Neural cell (in vitro differentiated cells): ENCODE measurements around the gene GPC5. TPM values are rescaled to one million over a fixed set of nuclear protein-coding genes. Genes with fewer than 3 reads are reported as not detected.

ENCODE experiments used
- H2AFZ ChIP-seq: fragments of 200-600, 300-800 bp; sonication (generic), shearing (Covaris generic); 2 replicates; pipeline ENCODE4 v1.6.0; 2014; ENCODE audit warnings: low read depth, mild to moderate bottlenecking, antibody characterized with exemption, low read length, moderate library complexity
- H3F3A ChIP-seq: fragments of 200-600 bp; shearing (Covaris generic); 2 replicates; pipeline ENCODE4 v1.6.1; 2016; ENCODE audit warnings: mild to moderate bottlenecking, moderate library complexity, mixed read lengths, antibody characterized with exemption, low read length; ENCODE audit not compliant: insufficient read depth, poor library complexity, severe bottlenecking
- H3K27ac ChIP-seq: fragments of 200-600, 300-800 bp; sonication (generic), shearing (Covaris generic); 2 replicates; pipeline ENCODE4 v1.5.1; 2014; ENCODE audit warnings: mild to moderate bottlenecking, low read length, moderate library complexity
- H3K27me3 ChIP-seq: fragments of 300-800, 200-600 bp; sonication (generic), shearing (Covaris generic); 2 replicates; pipeline ENCODE4 v1.6.0; 2014; ENCODE audit warnings: mild to moderate bottlenecking, low read depth, low read length, moderate library complexity; ENCODE audit not compliant: insufficient read depth
- H3K36me3 ChIP-seq: fragments of 300-800, 200-600 bp; sonication (generic), shearing (Covaris generic); 2 replicates; pipeline ENCODE4 v1.5.1; 2014; ENCODE audit warnings: mild to moderate bottlenecking, antibody characterized with exemption, low read length, moderate library complexity; ENCODE audit not compliant: insufficient read depth
- H3K4me2 ChIP-seq: fragments of 300-800, 200-600 bp; sonication (generic), shearing (Covaris generic); 2 replicates; pipeline ENCODE4 v1.6.0; 2014; ENCODE audit warnings: mild to moderate bottlenecking, low read length
- H3K4me3 ChIP-seq: fragments of 300-800, 200-600 bp; sonication (generic), shearing (Covaris generic); 2 replicates; pipeline ENCODE4 v1.5.1; 2014; ENCODE audit warnings: mild to moderate bottlenecking, low read length, moderate library complexity
- H3K79me2 ChIP-seq: fragments of 200-600 bp; shearing (Covaris generic); replicated peaks from 2 replicates; pipeline ENCODE4 v1.6.0; 2014; ENCODE audit warnings: mild to moderate bottlenecking, low read length, moderate library complexity; ENCODE audit not compliant: insufficient read depth
- H3K9ac ChIP-seq: fragments of 300-800, 200-600 bp; sonication (generic), shearing (Covaris generic); 2 replicates; pipeline ENCODE4 v1.6.1; 2016; ENCODE audit warnings: mild to moderate bottlenecking, low read length, mixed read lengths
- H3K9me2 ChIP-seq: fragments of 200-600 bp; shearing (Covaris generic); 2 replicates; pipeline ENCODE4 v1.6.1; 2016; ENCODE audit warnings: mild to moderate bottlenecking, low read length, mixed read lengths; ENCODE audit not compliant: insufficient read depth
- H3K9me3 ChIP-seq: fragments of 200-600, 300-800 bp; sonication (generic), shearing (Covaris generic); 2 replicates; pipeline ENCODE4 v1.6.1; 2016; ENCODE audit warnings: mild to moderate bottlenecking, mixed run types, low read length, moderate library complexity, mixed read lengths
- H4K20me1 ChIP-seq: fragments of 200-600 bp; shearing (Covaris generic); 2 replicates; pipeline ENCODE4 v1.6.1; 2016; ENCODE audit warnings: mild to moderate bottlenecking, mixed run types; ENCODE audit not compliant: insufficient read depth
- CTCF ChIP-seq: fragments of 450-650 bp; IDR thresholded peaks from 2 replicates; pipeline ENCODE4 v1.5.1; 2014; ENCODE audit warnings: antibody characterized with exemption, mild to moderate bottlenecking, moderate library complexity; ENCODE audit not compliant: poor library complexity, severe bottlenecking
- EP300 ChIP-seq: fragments of 450-650 bp; conservative IDR thresholded peaks from 2 replicates; pipeline ENCODE4 v1.6.1; 2014; ENCODE audit warnings: antibody characterized with exemption, mild to moderate bottlenecking, moderate library complexity; ENCODE audit not compliant: poor library complexity, severe bottlenecking
- EZH2 ChIP-seq: fragments of 200-600, 300-800 bp; shearing (Covaris generic), sonication (generic); IDR thresholded peaks from 2 replicates; pipeline ENCODE4 v1.6.1; 2014; ENCODE audit warnings: antibody characterized with exemption, low read length, borderline replicate concordance, mild to moderate bottlenecking; ENCODE audit not compliant: insufficient read depth, poor library complexity, severe bottlenecking
- MXI1 ChIP-seq: fragments of 450-650 bp; conservative IDR thresholded peaks from 2 replicates; pipeline ENCODE4 v1.6.1; 2014; ENCODE audit warnings: antibody characterized with exemption, mild to moderate bottlenecking; ENCODE audit not compliant: poor library complexity, severe bottlenecking
- POLR2AphosphoS5 ChIP-seq: IDR thresholded peaks from 2 replicates; pipeline ENCODE4 v1.6.1; 2012
- RAD21 ChIP-seq: fragments of 450-650 bp; conservative IDR thresholded peaks from 2 replicates; pipeline ENCODE4 v1.6.1; 2014; ENCODE audit warnings: antibody characterized with exemption, mild to moderate bottlenecking, moderate library complexity
- SMC3 ChIP-seq: fragments of 450-650 bp; conservative IDR thresholded peaks from 2 replicates; pipeline ENCODE4 v1.6.1; 2014; ENCODE audit warnings: antibody characterized with exemption, mild to moderate bottlenecking, moderate library complexity; ENCODE audit not compliant: poor library complexity
- TAF1 ChIP-seq: IDR thresholded peaks from 2 replicates; pipeline ENCODE4 v1.6.1; 2012; ENCODE audit warnings: low read depth
- polyA plus RNA-seq: library from polyadenylated mRNA; depleted of rRNA; stranded (reverse); fragments of >200 nt; gene quantifications from 2 replicates; pipeline ENCODE4 v1.2.3, GENCODE V29; 2014
- TF ChIP-seq, protein P1 (sequence below): IDR thresholded peaks from 2 replicates; pipeline ENCODE4 v1.6.1; 2012; ENCODE audit warnings: borderline replicate concordance

Gene GPC5
- polyA plus RNA-seq, 1 donor from 2014 or later = 5.0 TPM

DNA sequence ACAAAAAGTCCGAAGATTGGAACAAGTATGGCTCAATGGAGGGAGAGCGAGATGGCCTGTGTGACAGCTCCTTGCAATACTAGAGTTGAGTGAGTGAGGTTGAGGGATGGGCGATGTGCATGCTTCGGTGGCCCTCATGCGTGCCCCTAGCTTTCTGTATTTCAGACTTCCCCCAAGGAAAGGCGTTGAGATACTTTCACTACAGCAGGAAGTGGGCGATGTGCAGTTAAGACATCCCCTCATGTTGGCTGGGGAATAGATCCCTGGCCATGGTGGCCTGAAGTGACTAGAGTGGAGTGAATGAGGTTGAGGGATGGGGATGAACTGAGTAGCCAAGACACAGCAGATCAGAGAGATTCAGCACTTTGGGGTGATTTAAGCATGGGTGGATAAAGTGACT is 1194.3 kb downstream of the GPC5 start:
- no peak overlapping the region for H3K4me3 ChIP-seq
- no peak overlapping the region for H2AFZ ChIP-seq
- TF ChIP-seq SMC3 (no peak), RAD21 (no peak), CTCF (no peak), MXI1 (no peak), TAF1 (no peak), EZH2 (no peak), POLR2AphosphoS5 (no peak), EP300 (no peak)
- TF ChIP-seq, protein P1, sequence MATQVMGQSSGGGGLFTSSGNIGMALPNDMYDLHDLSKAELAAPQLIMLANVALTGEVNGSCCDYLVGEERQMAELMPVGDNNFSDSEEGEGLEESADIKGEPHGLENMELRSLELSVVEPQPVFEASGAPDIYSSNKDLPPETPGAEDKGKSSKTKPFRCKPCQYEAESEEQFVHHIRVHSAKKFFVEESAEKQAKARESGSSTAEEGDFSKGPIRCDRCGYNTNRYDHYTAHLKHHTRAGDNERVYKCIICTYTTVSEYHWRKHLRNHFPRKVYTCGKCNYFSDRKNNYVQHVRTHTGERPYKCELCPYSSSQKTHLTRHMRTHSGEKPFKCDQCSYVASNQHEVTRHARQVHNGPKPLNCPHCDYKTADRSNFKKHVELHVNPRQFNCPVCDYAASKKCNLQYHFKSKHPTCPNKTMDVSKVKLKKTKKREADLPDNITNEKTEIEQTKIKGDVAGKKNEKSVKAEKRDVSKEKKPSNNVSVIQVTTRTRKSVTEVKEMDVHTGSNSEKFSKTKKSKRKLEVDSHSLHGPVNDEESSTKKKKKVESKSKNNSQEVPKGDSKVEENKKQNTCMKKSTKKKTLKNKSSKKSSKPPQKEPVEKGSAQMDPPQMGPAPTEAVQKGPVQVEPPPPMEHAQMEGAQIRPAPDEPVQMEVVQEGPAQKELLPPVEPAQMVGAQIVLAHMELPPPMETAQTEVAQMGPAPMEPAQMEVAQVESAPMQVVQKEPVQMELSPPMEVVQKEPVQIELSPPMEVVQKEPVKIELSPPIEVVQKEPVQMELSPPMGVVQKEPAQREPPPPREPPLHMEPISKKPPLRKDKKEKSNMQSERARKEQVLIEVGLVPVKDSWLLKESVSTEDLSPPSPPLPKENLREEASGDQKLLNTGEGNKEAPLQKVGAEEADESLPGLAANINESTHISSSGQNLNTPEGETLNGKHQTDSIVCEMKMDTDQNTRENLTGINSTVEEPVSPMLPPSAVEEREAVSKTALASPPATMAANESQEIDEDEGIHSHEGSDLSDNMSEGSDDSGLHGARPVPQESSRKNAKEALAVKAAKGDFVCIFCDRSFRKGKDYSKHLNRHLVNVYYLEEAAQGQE = no peak
- H3K9ac ChIP-seq = no peak overlapping the region
- H3K9me3 ChIP-seq = no peaks in the 10 kb centered on the region
- H3K9me2 ChIP-seq = no peaks in the 10 kb centered on the region
- no peaks in the 10 kb centered on the region for H3K79me2 ChIP-seq
- H3K27me3 ChIP-seq = no peaks in the 10 kb centered on the region
- no peak overlapping the region for H3K27ac ChIP-seq
- H3F3A ChIP-seq = no peaks in the 10 kb centered on the region
- H4K20me1 ChIP-seq = no peaks in the 10 kb centered on the region
- no peak overlapping the region for H3K4me2 ChIP-seq
- no peaks in the 10 kb centered on the region for H3K36me3 ChIP-seq

DNA sequence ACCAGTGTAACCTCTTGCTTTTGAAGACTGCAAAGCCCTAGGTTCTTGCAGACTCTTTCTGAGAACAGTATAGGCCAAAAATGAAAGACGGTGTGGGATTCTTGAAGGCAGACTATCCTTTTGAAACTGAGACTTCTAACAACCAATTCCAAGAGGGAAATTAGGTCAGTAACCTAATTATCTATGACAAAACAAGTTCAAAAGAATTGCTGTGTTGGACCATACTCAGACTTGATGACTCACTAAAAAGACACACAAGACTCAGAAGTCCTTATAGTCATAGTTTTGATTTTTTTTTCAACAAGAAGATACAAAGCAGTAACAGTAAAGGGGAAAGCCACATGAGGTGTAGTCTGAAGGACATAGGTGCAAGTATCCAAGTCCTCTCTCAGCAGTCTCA is 1204.1 kb downstream of the GPC5 start:
- no peaks in the 10 kb centered on the region for H3K79me2 ChIP-seq
- no peaks in the 10 kb centered on the region for H3K36me3 ChIP-seq
- H3K9me2 ChIP-seq = no peaks in the 10 kb centered on the region
- H3K9ac ChIP-seq = no peak overlapping the region
- no peak overlapping the region for H3K4me3 ChIP-seq
- H3K4me2 ChIP-seq = no peak overlapping the region
- no peaks in the 10 kb centered on the region for H3F3A ChIP-seq
- H2AFZ ChIP-seq = no peak overlapping the region
- TF ChIP-seq EP300 = no peak
- TF ChIP-seq RAD21 = no peak
- H3K27me3 ChIP-seq = no peaks in the 10 kb centered on the region
- H3K27ac ChIP-seq = no peak overlapping the region
- H4K20me1 ChIP-seq = no peaks in the 10 kb centered on the region
- no peaks in the 10 kb centered on the region for H3K9me3 ChIP-seq

GRCh38 chr13:92609376-92609775 is 1211.0 kb downstream of the GPC5 start:
- Histone ChIP-seq H3F3A (no peaks in the 10 kb centered on the region), H3K9ac (no peak overlapping the region), H3K36me3 (no peaks in the 10 kb centered on the region), H3K27ac (no peak overlapping the region), H3K9me2 (no peaks in the 10 kb centered on the region), H3K27me3 (no peaks in the 10 kb centered on the region), H4K20me1 (no peaks in the 10 kb centered on the region), H3K9me3 (no peaks in the 10 kb centered on the region), H3K4me3 (no peak overlapping the region), H3K79me2 (no peaks in the 10 kb centered on the region), H3K4me2 (no peak overlapping the region), H2AFZ (no peak overlapping the region)
- no peak for TF ChIP-seq EZH2
- no peak for TF ChIP-seq RAD21
- no peak for TF ChIP-seq EP300
- TF ChIP-seq POLR2AphosphoS5 = no peak
- TF ChIP-seq, protein P1 = no peak
- no peak for TF ChIP-seq MXI1
- no peak for TF ChIP-seq CTCF
- TF ChIP-seq TAF1 = no peak
- TF ChIP-seq SMC3 = no peak
